ENCODE measurements around the gene HSPB9.

The HSPB9 gene, protein sequence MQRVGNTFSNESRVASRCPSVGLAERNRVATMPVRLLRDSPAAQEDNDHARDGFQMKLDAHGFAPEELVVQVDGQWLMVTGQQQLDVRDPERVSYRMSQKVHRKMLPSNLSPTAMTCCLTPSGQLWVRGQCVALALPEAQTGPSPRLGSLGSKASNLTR

DNA sequence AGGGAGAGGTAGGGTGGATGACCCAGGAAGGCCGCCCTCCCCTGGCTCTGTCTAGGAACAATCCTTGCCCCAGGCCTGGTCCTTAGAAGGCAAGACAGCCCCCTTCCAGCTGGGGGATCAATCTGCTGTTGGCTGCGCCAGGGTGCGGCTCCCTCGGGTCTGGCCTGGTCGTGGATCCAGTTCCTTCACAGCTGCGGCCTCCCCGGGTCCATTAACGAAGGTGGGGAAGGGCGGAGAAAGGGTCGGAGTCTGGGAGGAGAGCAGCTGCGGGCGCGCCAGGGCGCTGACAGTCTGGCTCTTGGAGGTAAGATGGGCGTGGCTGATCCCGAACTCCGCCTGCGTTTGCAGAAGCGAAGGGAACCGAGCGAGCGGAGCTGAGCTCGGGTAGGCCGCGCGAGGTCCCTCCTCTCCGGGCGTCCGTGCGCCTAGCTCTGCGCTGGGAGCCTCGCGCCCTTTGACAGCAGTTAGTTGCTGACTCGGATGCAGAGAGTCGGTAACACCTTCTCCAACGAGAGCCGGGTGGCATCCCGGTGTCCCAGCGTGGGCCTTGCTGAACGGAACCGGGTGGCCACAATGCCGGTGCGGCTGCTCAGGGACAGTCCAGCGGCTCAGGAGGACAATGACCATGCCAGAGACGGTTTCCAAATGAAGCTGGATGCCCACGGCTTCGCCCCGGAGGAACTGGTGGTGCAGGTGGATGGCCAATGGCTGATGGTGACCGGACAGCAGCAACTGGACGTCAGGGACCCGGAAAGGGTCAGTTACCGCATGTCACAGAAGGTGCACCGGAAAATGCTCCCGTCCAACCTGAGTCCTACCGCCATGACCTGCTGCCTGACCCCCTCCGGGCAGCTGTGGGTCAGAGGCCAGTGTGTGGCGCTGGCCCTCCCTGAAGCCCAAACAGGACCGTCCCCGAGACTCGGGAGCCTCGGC is at the start of gene HSPB9:
Gene HSPB9 (plus strand): TSS at position 434 of the 933 bp plus-strand sequence. CDS start 47 bp downstream, at position 481.
- DNase-seq (ENCODE audit: low read depth, low spot score): no peak

DNA sequence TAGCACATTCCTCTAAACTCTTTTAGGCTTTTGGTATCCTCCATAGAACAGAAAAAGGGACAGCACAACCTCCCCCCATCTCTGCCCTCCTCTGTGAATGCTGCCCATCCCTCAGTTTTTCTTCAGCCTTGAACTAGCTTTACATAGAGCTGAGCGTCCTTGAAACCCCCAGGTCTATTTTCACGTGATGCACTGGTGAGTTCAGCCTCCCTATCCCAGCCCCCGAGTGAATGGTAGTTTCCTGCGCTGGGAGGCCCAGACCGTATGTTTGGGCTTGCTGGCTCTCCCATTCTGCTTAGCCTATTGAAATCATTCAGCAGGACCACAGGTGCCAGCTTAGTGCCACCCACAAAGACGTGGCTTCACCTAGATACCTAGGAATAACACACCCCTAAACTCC is 46.8 kb upstream of the HSPB9 start:
- no peak for DNase-seq (ENCODE audit: low read depth, low spot score)

DNA sequence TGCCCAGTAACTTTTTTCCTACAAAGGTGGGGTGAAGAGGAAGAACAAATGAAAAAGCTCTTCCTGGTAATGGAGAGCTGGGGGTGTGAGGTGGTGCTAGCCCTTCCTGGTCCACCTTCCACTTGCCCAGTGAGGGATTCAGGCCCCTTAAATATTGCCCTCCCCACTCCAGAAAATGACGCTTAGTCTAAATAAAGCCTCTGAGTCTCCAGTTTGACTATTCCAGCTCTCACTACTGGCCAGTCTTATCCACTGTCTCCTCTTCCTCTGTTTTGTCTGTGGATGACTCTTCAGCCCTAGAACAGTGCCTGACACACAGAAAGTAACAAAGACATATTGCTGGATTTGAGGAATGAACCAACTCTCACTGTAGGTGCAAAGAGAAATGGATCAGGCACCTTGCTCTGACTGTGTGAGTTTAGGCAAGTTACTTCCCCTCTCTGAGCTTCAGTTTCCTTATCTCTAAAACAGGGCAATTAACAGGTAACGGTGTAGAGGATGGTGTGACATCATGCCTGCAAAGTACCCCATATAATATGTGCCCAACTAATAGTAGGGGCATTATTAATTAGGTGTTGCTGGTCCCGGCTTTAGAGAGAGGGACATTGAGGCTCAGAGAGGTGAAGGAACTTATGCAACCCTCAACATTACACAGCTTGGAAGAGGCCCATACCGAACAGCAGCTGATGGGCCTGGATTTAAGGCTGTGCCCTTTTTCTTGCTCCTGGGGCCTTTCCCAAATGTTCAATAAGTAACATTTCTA is 45.6 kb upstream of the HSPB9 start:
- DNase-seq (ENCODE audit: low read depth, low spot score): no peak

DNA sequence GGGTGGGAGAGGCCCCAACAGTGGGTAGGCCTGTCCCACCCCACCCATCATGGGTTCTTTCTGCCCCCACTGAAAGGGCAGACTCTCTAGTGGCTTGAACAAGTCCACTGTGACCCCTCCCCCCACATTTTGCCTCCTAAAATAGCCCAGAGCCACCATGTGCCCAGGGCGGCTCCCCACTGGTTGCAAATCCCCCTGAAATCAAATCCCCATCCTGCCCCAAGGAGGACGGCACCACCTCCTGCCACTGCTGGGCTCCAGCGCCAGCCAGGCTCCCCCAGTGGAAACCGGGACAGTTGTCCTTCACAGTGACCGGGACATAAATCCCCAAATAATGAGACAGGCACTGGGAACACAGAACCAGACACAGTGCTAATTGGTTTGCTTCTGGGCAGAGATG is 44.8 kb upstream of the HSPB9 start:
- DNase-seq (ENCODE audit: low read depth, low spot score): no peak

DNA sequence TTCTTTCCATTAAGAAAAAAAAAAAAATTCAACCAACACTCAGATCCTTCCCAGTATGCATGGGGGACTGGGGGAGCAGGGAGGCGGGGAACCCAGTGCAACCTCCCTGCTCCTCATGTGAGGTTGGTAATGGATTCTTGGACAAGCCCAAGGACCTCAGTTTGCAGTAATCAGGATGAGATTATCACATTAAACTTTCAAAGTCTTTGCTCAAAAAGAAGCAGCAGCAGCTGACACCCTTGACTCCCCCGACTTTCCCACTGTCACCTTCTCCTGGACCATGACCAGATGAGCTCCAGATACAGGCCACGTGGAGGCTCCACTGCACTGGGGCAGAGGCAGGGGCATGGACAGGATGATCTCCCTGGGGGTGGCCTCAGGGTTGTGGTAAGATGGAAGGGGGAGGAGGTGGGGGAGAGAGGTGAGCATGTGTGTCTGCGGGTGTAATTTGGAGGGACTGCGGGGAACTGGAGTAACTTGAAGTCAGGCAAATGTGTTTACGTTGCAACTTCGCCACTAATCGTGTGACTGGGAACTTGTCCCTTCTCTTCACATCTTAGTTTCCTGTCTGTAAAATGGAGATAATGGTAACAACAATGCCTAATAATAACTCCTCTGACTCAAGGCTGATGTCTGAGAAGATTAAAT is 44.1 kb upstream of the HSPB9 start:
- DNase-seq (ENCODE audit: low read depth, low spot score): no peak

DNA sequence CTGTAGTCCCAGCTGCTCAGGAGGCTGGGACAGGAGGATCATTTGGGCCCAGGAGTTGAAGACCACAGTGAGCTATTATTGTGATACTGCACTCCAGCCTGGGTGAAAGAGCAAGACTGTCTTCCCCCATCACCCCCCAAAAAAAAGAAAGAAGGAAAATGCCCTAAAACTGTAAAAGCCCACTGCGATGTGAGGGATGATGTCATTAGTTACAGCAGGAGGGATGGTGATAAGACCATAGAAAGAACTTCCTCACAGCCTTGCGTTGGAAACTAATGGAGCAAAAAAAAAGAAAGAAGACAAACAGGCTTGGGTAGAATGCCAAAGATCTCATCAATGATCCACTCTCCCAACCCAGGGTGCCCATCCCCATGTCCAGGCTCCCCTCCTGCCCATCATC is 43.1 kb upstream of the HSPB9 start:
- no peak for DNase-seq (ENCODE audit: low read depth, low spot score)

DNA sequence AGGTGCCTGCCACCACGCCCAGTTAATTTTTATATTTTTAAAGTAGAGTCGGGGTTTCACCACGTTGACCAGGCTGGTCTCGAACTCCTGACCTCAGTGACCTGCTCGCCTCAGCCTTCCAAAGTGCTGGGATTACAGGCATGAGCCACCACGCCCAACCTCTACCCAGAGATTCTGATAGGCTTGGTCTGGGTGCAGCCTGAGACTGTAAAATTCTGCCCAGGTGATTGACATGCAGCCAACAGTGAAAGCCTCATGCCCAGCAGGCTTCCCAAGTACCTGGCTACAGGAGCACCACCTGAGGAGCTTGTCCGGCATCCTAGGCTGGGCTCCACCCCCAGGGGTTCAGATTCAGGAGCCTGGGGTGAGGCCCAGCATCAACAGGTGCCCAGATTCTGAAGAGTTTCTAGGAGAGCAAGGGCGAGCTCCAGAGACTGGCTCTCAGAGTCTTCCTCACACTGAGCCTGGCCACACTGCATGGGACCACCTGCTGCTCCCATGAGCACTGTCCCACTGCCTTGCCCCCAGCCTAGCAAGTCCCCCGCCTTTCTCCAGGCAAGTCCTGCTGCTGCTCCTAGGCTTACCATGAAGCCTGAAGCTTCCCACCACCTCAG is 41.0 kb upstream of the HSPB9 start:
- DNase-seq (ENCODE audit: low read depth, low spot score): no peak

DNA sequence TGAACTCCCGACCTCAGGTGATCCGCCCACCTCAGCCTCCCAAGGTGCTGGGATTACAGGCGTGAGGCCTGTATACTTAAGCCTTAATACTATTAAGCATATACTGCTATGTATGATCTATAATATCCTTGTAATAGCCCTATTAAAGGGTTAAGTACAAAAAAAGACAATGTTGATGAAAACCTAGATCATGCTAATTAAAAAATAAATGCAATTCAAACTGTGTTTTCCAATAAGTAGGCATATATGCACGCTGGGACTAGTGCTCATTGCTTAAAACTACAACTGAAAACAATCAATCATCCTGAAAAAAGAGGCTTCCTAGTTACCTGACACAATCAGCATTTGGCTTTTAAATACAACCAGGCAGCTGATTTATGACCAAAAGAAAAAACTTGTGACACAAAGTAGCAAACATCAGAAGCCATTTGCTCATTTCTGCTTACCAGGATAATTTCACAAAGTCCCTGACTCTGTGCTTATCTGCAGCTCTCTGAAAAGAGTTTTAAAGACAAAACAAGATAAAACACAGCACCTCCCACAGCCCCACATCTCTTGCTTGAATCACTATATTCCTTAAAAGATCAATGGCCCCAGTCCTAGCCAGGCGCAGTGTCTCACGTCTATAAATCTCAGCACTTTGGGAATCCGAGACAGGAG is 35.4 kb upstream of the HSPB9 start:
- DNase-seq (ENCODE audit: low read depth, low spot score): no peak

DNA sequence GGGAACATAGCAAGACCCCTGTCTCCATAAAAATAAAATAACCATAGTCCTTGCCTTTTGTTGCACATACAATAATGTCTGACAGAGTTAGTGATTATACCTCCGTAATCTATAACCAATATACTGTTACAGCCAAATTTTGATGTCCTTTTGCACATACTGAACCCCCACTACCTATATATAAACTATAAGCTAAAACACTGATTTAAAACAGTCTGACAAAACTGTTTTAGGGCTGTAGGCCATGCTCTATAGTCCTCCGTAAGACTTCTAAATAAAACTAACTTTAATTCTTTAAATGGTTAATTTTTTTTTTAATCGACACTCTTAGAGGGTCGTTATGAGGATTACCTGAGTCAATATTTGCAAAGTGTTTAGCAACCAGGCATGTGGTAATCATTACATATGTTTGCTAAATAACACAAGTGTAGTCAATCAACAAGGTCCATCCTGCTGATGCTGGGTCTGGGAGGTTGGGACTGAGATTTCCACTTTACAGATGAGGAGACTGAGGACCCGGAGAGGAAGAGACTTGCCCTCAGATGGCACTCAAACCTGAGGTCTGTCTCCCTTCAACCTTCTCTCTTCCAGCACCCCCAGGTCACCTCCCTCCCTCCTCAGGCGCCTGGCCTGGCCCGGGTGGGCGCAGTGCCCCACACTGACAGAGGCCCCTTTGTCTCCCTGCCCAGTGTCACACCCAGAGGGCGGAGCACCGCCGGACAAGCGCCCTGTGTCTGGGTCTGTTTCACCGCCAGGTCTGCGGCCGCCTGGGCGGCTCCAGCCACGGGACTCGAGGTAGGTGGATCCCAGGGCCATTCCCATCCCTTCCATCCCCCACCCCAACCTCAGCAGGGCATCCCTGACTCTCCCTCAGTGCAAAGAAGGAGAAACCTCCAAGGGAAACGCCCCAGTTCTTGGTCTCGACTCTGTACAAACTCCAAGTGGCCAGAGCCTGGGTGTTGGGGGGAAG is 34.6 kb upstream of the HSPB9 start:
- DNase-seq (ENCODE audit: low read depth, low spot score): no peak

DNA sequence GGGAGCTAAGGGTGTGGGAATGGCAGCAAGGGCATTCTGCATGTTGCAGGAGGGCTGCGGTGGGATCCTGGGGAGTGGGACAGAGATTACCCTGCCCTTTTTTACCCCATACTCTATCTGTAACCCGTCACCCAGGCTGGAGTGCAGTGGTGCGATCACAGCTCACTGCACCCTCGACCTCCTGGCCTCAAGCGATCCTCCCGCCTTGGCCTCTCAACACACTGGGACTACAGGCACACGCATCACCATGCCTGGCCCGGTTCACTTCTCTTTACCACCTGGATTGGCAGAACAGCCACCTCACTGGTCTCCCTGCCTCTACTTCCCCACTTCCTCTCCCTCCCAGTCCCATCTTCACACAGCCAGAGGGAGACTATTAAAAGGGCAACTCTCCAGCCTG is 33.9 kb upstream of the HSPB9 start:
- DNase-seq (ENCODE audit: low read depth, low spot score): no peak

DNA sequence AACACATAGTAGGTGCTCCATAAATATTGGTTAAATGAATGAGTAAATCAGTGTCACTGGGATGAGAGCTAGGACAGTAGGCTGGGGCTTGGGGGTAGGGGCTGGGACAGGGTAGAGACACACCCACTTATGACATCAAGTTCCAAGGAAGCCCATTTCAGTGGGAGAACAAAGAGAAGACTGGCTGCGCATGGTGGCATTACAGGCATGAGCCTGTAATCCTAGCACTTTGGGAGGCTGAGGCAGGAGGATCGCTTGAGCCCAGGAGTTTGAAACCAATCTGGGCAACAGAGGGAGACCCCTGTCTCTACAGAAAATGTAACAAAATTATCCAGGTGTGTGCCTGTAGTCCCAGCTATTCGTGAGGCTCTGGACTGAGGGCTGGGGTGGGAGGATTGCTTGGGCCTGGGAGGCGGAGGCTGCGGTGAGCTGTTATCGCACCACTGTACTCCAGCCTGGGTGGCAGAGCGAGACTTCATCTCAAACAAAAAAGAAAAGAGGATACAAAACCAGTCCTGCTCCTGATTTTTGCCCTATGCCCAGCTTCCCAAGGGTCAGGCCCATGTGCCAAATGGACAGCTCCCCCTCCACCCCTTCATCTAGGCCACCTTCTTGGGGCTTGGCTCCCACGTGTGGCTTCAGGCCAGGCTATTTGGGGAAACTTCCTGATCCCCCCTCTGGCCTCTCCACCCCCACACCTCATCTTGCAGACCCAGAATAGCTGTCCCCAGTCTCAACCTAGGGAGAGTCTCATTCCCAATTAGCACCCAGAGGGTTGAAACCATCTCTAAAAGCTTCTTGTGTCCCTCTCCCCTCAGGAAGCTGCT is 31.4 kb upstream of the HSPB9 start:
- DNase-seq (ENCODE audit: low read depth, low spot score): no peak

DNA sequence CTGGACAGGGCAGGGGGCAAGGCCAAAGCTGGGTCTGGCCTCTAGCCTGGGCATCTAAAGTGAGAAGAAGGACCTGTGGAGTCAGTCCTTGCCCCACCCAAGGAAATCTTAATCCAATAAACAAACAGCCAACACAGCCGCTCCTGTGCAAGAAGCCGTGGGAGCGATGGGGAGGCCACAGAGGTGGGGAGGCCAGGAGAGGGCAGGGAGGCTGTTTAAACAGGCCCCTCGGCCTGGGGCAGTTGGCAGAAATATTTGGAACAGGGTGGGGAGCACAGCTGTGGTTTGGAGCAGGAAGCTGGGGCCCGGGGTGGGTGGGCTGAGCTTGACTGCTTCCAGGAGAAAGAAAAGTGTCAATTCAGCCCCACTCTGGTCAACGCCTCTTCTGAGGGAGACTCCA is 29.7 kb upstream of the HSPB9 start:
- no peak for DNase-seq (ENCODE audit: low read depth, low spot score)

DNA sequence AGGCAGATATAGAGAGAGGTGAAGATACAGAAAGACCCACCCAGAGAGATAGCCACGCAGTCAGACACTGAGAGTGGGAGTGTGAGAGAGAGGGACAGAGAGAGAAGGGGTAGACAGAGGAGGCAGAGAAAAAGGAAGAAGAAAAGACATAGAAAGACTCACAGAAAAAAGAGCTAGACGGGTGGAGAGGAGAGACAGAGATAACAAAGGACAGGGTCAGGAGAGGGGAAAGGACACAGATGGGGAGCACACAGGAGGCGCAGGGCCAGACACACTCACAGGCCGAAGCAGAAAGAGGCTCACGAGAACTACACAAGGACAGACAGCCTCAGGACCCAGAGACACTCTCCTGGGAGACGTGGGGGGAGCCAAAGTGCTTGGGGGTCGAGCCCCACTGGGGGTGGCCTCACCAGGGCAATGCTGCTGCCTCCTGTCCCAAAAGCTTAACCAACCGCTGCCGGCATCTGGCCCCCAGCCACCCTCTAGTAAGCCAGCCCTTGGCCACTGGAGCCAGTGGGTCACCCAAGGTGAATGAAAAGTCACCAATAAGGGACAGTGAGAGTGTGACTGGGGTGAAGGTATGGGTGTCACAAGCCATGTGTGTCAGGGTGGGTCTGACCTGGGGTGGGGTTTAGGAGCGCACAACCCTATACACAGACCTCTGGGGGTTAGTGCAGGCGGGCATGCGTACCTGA is 28.1 kb upstream of the HSPB9 start:
- no peak for DNase-seq (ENCODE audit: low read depth, low spot score)

DNA sequence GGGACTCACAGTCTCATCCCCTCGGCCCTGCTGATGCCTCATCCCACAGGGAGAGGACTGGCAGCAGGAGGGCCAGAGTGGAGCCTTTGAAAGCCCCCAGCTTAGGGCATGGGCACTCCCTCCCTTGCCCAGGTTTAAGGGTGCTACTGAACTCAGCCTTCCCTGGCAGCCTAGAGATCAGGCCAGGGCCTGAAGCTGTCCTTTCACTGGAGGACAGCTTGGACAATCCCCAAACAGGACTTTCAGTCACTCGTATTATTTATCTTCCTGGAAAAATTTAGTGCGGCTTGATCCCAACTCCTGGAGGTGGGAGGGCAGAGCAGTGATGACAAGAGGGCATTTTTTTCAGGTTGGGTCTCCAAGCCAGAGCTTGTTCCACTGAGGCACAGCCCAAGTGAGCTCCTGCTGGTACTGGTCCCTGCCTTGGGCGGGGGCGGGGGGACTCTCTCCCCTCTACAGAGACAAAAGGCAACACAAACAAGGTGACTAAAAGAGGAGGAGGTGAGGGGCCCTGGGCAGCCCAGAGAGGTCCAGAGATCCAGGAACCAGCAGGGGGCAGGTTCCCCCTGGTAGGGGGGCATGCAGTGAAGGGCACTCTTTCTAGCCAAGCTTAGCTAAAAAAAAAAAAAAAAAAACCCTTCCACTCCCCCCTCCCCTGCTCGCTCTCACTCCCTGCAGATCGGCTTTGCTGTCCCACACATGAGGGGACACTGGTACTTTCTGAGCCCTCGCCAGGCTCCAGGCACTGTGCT is 26.1 kb upstream of the HSPB9 start:
- DNase-seq (ENCODE audit: low read depth, low spot score): no peak

DNA sequence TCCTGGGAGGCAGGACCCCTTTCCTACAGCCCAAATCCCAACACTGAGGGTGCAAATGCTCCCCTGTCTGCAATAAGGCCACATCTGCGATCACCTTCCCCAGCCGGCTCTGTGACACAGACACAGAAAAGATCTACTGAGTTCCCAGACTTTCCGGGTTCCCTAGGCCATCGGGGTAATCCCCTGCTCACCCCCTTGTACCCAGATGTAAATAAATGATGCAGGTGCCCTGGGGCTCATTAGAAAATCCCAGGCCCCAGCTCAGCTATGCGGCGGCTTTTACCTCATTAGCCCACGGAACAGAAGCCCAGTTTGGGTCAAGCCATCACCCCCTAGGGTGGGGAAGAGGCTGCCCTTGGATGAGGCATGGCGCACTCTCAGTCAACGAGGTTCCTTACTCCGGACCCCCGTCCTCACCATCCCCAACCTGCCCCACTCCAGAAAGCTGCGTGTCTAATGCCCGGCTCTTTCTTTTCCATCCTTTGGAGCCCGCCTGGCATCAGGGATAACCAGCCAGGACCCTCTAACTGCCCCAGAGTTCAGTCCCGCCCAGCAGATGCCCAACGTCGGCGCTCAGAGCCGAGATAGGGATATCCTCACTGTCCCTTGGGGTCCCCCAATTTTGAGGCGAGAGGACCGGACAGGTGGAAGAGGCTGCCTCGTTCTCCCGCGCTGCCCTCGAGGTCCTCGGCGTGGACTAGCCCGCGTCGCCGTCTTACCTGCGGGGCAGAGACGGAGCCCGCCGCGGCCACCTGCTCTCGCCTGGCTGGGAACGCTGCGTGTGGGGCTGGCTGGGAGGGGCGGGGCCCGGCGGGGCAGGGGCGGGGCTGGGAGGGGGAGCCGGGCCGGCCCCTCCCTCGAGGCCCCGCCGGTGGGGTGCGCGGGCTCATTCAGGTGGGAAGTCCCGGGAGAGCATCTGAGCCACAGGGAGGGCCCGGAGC is 24.6 kb upstream of the HSPB9 start, which contains the start of gene ZNF385C:
Gene ZNF385C (minus strand): TSS at position 783 of the 941 bp plus-strand sequence. CDS start 35,417 bp downstream, outside the sequence.
- no peak for DNase-seq (ENCODE audit: low read depth, low spot score)

DNA sequence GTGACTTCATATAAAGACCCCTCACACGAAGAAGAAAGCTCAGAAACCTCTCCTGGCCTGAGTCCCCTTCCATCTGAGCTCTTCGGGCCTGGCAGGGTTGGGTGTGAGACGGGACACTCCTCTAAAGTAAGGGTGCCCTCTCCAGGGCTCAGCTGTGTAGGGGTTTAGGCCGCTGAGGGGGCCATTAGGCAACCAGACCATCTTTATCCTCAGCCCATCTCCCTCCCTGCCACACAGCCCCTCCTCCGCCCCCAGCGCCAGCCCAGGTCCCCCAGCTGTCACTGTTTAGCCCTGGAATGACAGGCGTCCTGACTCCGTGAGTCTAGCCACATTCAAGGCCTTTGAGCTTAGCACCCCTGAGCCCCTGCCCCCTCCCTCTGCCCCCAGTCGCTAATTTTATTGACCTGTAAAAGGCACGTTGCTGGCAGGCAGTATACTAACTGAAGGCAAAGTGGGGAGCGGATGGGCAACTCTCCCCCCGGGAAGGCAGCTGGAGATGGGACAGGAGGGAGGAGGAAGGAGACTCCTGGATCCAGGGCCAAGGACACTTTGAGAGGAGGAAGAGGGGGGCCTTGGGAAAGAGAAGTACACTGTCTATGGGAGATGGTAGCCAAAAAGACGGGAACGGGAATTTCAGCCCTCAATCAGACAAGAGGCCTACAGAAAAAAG is 23.7 kb upstream of the HSPB9 start:
- no peak for DNase-seq (ENCODE audit: low read depth, low spot score)

All from astrocyte of the hippocampus (primary cell).